GM12873 (cell line): ENCODE results near the gene DENND6B.

Experiments used
- TF ChIP-seq, protein P1 (sequence below): IDR thresholded peaks from 2 replicates; pipeline ENCODE4 v1.5.1; 2012; ENCODE audit warnings: low read depth, mild to moderate bottlenecking, moderate library complexity, low read length, control low read depth; ENCODE audit not compliant: insufficient read depth; ENCODE audit errors: missing control alignments

The DENND6B gene

DNA sequence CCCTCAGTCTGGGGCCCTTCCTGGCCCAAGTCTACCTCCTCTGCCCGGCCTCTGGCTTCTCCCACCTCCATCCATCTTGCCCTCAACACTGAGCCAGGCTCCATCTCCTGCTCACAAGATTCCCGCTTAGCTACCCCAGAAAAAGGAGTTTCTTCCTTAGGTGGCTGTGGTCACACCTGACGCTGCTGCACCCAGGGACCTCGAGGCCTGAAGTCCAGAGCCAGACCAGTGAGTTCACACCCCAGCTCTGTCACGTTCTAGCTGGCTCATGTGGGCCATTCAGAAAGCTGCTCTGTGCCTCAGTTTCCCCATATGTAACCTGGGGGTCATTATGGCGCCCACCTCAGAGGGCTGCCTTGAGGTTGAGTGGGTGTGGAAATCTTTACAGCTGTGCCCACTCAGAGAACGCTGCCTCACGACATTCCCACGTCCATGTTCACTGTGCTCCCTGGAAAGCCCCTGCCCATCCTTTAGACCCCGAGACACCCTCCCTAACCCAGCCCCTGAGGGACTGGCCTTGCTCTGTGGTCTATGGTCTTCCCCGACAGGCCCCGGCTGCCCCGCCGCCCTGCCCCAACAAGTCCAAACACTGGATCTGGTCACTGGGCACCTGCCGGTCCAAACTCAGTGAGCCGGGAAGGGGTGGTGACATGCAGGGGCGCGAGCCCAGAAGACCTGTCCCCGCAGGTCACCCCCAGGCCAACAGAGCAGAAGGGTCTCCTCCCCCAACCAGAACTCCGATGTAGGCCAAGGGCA, 29.1 kb downstream of the DENND6B start:
- TF ChIP-seq, protein P1, sequence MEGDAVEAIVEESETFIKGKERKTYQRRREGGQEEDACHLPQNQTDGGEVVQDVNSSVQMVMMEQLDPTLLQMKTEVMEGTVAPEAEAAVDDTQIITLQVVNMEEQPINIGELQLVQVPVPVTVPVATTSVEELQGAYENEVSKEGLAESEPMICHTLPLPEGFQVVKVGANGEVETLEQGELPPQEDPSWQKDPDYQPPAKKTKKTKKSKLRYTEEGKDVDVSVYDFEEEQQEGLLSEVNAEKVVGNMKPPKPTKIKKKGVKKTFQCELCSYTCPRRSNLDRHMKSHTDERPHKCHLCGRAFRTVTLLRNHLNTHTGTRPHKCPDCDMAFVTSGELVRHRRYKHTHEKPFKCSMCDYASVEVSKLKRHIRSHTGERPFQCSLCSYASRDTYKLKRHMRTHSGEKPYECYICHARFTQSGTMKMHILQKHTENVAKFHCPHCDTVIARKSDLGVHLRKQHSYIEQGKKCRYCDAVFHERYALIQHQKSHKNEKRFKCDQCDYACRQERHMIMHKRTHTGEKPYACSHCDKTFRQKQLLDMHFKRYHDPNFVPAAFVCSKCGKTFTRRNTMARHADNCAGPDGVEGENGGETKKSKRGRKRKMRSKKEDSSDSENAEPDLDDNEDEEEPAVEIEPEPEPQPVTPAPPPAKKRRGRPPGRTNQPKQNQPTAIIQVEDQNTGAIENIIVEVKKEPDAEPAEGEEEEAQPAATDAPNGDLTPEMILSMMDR, result no peak

DNA sequence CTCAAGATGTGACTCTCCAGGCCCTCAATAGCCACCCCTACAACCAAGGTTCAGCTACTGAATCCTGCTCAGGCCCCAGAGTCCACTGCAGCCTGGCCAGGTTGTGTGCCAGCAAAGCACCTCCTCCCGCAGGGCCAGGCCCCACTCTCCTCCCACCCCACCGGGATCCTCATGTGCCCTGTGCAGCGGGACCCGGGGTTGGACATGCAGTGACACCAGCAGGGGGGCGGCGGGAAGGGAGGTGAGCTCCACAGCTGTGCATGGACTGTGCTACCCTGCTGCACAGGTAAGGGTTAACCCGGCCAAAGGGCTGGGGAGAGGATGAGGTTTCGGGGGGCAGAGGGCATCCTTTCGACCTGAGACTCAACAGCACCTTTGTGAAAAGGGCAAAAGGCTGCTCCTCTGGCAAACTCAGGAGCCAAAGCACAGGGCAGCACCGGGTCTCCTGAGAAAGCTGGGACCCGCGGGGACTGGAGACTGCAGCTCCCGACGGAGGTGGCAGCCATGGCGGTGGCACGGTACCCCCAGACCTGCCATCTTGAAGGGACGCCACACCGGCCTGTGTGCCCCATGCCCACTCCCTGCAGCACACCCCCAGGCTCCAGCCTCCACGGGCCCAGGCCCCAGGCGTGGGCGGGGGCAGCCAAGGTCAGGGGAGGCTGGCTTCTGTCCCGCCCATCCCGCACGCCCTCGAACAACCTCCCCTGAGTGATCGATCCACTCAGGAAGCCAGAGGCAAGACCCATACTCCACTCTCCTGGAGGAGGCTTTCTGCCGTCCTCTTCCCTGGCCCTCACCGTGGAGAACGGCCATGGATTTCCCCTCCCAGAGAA, 29.9 kb downstream of the DENND6B start:
- TF ChIP-seq, protein P1, result no peak

DNA sequence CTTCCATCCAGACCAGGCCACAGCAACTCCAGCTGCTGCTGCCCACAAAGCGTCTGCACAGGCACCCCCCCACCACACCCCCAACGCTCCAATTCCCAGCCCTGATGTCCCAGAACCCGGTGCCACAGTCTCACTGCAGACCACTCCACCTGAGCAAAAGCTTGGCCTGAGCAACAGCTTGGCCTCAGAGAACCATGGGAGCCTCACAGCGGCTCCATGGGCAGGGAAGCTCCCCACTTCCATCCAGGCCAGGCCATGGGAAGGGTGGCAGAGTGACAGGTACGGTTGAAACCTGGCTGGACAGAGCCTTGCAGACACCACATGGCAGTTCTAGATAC, 32.5 kb downstream of the DENND6B start:
- TF ChIP-seq, protein P1, result no peak

DNA sequence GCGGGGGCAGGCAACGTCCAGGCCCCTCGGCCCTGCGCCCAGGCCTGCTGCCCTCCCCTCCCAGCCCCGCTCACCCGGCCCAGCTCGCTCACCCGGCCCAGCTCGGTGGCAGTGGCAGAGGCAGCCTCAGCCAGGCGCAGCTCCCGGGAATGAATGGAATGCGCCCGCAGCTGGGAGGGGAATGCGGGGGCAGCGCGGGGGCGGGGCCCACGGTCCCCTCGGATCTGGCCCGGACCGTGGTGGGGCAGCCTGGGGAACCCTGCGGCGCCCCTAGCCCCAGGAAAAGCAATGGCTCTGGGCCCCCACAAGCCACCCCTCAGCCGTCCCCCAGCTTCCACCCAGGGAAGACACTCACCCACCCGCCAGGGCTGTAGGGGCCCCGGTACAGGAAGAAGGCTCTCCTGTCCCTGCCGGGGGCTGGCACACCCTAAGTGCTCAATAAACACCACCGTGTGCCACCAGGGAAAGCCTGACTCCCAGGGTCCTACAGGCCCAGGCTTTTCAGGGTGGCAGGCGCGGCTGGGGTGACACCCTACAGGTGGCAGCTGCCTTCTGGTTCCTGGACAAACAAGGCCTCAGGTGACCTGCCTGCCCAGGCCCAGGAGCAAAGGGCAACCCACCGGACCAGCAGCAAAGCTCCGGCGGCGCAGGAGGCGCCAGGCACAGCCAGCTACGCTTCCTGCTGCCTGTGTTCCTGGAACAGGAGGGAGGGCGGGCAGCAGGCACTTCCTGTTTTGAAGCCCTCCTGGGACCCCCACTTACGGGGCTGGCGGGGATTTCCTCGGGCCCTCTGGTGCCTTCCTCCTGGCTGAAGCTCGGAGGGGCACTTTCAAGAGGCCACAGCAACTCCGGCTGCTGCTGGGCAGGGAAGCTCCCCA, 33.1 kb downstream of the DENND6B start:
- TF ChIP-seq, protein P1, result no peak

GRCh38 chr22:50292643-50293440, 34.0 kb downstream of the DENND6B start:
- TF ChIP-seq, protein P1, result no peak

- TF ChIP-seq, protein P1, result no peak
These were observed 36.7 kb downstream of the DENND6B start for GRCh38 chr22:50289942-50290630.
